GM23338 (cell line): ENCODE data around the gene TTLL8.

ENCODE experiments used
- CREB1 ChIP-seq: fragments of 250-450 bp; sonication (Bioruptor Pico); IDR thresholded peaks from 2 replicates; pipeline ENCODE4 v1.5.0; 2020; ENCODE audit warnings: low read depth, mild to moderate bottlenecking, moderate library complexity
- EZH2 ChIP-seq: fragments of 200-600 bp; sonication (generic); IDR thresholded peaks from one replicate; pipeline ENCODE4 v1.8.0; 2017; ENCODE audit warnings: antibody characterized with exemption, mild to moderate bottlenecking, low read depth; ENCODE audit not compliant: unreplicated experiment
- EZH2phosphoT487 ChIP-seq: fragments of 200-600 bp; sonication (generic); IDR thresholded peaks from one replicate; pipeline ENCODE4 v1.8.1; 2018; ENCODE audit warnings: antibody characterized with exemption; ENCODE audit not compliant: unreplicated experiment
- JUNB ChIP-seq: IDR thresholded peaks from one replicate; pipeline ENCODE4 v1.6.1; 2016; ENCODE audit warnings: antibody characterized with exemption; ENCODE audit not compliant: unreplicated experiment
- NANOG ChIP-seq: IDR thresholded peaks from 2 replicates; pipeline ENCODE4 v1.6.1; 2016; ENCODE audit warnings: antibody characterized with exemption, borderline replicate concordance
- POLR2AphosphoS5 ChIP-seq: IDR thresholded peaks from 2 replicates; pipeline ENCODE4 v1.6.1; 2016; ENCODE audit warnings: antibody characterized with exemption, low read depth
- STAT1 ChIP-seq: IDR thresholded peaks from one replicate; pipeline ENCODE4 v1.6.1; 2016; ENCODE audit warnings: antibody characterized with exemption; ENCODE audit not compliant: unreplicated experiment
- ZNF114 ChIP-seq: fragments of 250-450 bp; sonication (Bioruptor Pico); IDR thresholded peaks from 2 replicates; pipeline ENCODE4 v1.5.0; 2020; ENCODE audit warnings: mild to moderate bottlenecking, moderate library complexity
- ZNF331 ChIP-seq: fragments of 250-450 bp; sonication (Bioruptor Pico); IDR thresholded peaks from 2 replicates; pipeline ENCODE4 v1.5.0; 2020; ENCODE audit warnings: low read depth, mild to moderate bottlenecking, moderate library complexity
- TF ChIP-seq, protein P1 (sequence below), 2 experiments: fragments of 200-600 bp in 1 of 2; sonication (generic) in 1 of 2; conservative IDR thresholded peaks; 2 replicates each; pipeline versions ENCODE4 v1.5.1 to v1.6.1; 2016 to 2017; ENCODE audit warnings: antibody characterized with exemption in 2 of 2, low read depth in 2 of 2, mild to moderate bottlenecking in 2 of 2, moderate library complexity in 1 of 2
- TF ChIP-seq, protein P2 (sequence below): IDR thresholded peaks from one replicate; pipeline ENCODE4 v1.6.1; 2018; ENCODE audit warnings: antibody characterized with exemption; ENCODE audit not compliant: unreplicated experiment
- TF ChIP-seq, protein P3 (sequence below): IDR thresholded peaks from 2 replicates; pipeline ENCODE4 v1.6.1; 2016; ENCODE audit warnings: antibody characterized with exemption
- TF ChIP-seq, protein P4 (sequence below): fragments of 250-450 bp; sonication (Bioruptor Pico); IDR thresholded peaks from 2 replicates; pipeline ENCODE4 v1.5.0; 2020; ENCODE audit warnings: mild to moderate bottlenecking, moderate library complexity

DNA sequence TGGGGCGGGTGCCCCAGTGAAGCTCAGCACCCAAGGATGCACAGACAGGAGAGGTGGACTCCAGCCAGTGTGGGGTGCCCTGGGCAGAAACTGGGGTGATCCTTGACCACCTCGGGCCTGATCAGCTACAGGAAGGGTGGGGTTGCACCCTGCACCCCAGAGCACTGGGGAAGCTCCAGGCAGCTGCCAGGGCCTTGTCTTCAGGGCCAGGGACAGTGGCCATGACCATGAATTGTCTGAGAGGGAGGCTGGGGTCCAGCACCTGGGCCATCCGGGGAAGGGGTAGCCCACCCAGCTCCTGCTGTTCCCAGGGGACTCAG lies 63.1 kb downstream of the TTLL8 start:
- TF ChIP-seq, protein P1, sequence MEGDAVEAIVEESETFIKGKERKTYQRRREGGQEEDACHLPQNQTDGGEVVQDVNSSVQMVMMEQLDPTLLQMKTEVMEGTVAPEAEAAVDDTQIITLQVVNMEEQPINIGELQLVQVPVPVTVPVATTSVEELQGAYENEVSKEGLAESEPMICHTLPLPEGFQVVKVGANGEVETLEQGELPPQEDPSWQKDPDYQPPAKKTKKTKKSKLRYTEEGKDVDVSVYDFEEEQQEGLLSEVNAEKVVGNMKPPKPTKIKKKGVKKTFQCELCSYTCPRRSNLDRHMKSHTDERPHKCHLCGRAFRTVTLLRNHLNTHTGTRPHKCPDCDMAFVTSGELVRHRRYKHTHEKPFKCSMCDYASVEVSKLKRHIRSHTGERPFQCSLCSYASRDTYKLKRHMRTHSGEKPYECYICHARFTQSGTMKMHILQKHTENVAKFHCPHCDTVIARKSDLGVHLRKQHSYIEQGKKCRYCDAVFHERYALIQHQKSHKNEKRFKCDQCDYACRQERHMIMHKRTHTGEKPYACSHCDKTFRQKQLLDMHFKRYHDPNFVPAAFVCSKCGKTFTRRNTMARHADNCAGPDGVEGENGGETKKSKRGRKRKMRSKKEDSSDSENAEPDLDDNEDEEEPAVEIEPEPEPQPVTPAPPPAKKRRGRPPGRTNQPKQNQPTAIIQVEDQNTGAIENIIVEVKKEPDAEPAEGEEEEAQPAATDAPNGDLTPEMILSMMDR (conservative IDR thresholded peaks at IDR 0.05; ENCODE audit: low read depth in 2 of 2) = no peak
- no peak for TF ChIP-seq NANOG
- no peak for TF ChIP-seq EZH2
- TF ChIP-seq CREB1 (CRISPR knock-in tag) = no peak
- TF ChIP-seq ZNF114 (CRISPR knock-in tag) = no peak
- no peak for TF ChIP-seq JUNB
- no peak for TF ChIP-seq POLR2AphosphoS5
- TF ChIP-seq, protein P2, sequence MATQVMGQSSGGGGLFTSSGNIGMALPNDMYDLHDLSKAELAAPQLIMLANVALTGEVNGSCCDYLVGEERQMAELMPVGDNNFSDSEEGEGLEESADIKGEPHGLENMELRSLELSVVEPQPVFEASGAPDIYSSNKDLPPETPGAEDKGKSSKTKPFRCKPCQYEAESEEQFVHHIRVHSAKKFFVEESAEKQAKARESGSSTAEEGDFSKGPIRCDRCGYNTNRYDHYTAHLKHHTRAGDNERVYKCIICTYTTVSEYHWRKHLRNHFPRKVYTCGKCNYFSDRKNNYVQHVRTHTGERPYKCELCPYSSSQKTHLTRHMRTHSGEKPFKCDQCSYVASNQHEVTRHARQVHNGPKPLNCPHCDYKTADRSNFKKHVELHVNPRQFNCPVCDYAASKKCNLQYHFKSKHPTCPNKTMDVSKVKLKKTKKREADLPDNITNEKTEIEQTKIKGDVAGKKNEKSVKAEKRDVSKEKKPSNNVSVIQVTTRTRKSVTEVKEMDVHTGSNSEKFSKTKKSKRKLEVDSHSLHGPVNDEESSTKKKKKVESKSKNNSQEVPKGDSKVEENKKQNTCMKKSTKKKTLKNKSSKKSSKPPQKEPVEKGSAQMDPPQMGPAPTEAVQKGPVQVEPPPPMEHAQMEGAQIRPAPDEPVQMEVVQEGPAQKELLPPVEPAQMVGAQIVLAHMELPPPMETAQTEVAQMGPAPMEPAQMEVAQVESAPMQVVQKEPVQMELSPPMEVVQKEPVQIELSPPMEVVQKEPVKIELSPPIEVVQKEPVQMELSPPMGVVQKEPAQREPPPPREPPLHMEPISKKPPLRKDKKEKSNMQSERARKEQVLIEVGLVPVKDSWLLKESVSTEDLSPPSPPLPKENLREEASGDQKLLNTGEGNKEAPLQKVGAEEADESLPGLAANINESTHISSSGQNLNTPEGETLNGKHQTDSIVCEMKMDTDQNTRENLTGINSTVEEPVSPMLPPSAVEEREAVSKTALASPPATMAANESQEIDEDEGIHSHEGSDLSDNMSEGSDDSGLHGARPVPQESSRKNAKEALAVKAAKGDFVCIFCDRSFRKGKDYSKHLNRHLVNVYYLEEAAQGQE = no peak
- TF ChIP-seq EZH2phosphoT487 = no peak
- TF ChIP-seq ZNF331 = no peak
- TF ChIP-seq, protein P3, sequence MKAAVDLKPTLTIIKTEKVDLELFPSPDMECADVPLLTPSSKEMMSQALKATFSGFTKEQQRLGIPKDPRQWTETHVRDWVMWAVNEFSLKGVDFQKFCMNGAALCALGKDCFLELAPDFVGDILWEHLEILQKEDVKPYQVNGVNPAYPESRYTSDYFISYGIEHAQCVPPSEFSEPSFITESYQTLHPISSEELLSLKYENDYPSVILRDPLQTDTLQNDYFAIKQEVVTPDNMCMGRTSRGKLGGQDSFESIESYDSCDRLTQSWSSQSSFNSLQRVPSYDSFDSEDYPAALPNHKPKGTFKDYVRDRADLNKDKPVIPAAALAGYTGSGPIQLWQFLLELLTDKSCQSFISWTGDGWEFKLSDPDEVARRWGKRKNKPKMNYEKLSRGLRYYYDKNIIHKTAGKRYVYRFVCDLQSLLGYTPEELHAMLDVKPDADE = no peak
- no peak for TF ChIP-seq STAT1
- TF ChIP-seq, protein P4, sequence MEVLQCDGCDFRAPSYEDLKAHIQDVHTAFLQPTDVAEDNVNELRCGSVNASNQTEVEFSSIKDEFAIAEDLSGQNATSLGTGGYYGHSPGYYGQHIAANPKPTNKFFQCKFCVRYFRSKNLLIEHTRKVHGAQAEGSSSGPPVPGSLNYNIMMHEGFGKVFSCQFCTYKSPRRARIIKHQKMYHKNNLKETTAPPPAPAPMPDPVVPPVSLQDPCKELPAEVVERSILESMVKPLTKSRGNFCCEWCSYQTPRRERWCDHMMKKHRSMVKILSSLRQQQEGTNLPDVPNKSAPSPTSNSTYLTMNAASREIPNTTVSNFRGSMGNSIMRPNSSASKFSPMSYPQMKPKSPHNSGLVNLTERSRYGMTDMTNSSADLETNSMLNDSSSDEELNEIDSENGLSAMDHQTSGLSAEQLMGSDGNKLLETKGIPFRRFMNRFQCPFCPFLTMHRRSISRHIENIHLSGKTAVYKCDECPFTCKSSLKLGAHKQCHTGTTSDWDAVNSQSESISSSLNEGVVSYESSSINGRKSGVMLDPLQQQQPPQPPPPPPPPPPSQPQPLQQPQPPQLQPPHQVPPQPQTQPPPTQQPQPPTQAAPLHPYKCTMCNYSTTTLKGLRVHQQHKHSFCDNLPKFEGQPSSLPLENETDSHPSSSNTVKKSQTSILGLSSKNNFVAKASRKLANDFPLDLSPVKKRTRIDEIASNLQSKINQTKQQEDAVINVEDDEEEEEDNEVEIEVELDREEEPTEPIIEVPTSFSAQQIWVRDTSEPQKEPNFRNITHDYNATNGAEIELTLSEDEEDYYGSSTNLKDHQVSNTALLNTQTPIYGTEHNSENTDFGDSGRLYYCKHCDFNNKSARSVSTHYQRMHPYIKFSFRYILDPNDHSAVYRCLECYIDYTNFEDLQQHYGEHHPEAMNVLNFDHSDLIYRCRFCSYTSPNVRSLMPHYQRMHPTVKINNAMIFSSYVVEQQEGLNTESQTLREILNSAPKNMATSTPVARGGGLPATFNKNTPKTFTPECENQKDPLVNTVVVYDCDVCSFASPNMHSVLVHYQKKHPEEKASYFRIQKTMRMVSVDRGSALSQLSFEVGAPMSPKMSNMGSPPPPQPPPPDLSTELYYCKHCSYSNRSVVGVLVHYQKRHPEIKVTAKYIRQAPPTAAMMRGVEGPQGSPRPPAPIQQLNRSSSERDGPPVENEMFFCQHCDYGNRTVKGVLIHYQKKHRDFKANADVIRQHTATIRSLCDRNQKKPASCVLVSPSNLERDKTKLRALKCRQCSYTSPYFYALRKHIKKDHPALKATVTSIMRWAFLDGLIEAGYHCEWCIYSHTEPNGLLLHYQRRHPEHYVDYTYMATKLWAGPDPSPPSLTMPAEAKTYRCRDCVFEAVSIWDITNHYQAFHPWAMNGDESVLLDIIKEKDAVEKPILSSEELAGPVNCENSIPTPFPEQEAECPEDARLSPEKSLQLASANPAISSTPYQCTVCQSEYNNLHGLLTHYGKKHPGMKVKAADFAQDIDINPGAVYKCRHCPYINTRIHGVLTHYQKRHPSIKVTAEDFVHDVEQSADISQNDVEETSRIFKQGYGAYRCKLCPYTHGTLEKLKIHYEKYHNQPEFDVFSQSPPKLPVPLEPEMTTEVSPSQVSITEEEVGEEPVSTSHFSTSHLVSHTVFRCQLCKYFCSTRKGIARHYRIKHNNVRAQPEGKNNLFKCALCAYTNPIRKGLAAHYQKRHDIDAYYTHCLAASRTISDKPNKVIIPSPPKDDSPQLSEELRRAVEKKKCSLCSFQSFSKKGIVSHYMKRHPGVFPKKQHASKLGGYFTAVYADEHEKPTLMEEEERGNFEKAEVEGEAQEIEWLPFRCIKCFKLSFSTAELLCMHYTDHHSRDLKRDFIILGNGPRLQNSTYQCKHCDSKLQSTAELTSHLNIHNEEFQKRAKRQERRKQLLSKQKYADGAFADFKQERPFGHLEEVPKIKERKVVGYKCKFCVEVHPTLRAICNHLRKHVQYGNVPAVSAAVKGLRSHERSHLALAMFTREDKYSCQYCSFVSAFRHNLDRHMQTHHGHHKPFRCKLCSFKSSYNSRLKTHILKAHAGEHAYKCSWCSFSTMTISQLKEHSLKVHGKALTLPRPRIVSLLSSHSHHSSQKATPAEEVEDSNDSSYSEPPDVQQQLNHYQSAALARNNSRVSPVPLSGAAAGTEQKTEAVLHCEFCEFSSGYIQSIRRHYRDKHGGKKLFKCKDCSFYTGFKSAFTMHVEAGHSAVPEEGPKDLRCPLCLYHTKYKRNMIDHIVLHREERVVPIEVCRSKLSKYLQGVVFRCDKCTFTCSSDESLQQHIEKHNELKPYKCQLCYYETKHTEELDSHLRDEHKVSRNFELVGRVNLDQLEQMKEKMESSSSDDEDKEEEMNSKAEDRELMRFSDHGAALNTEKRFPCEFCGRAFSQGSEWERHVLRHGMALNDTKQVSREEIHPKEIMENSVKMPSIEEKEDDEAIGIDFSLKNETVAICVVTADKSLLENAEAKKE (CRISPR knock-in tag) = no peak
